Measurements from ENCODE around the gene HM13.
A peak's percentile ranks its signal among the peaks of the same experiment; 100 is the strongest.

Gene HM13

GRCh38 chr20:31615416-31615815 is 101.2 kb downstream of the HM13 start:
- no peak overlapping the region for H3K9ac ChIP-seq (ENCODE audit: low read depth, low read length, poor library complexity, severe bottlenecking)
- H3F3A ChIP-seq (ENCODE audit: low read depth): no peaks in the 10 kb centered on the region
- H3K36me3 ChIP-seq (ENCODE audit: insufficient read depth, low read length): no peaks in the 10 kb centered on the region
- TF ChIP-seq CTCF (conservative IDR thresholded peaks at IDR 0.05; ENCODE audit: low read length) (no peak), EZH2phosphoT487 (IDR thresholded peaks at IDR 0.05; ENCODE audit: borderline replicate concordance) (no peak)
- H3K4me2 ChIP-seq (ENCODE audit: low read depth, low read length, poor library complexity, severe bottlenecking): no peak overlapping the region
- H3K27me3 ChIP-seq (ENCODE audit: insufficient read depth, low read length, poor library complexity, severe bottlenecking): no peaks in the 10 kb centered on the region
- no peak overlapping the region for H2AFZ ChIP-seq (ENCODE audit: low read length)
- no peaks in the 10 kb centered on the region for H3K9me2 ChIP-seq (replicated peaks; ENCODE audit: low read depth, low read length)
- H3K9me3 ChIP-seq (ENCODE audit: insufficient read depth, low read depth, low read length): no peaks in the 10 kb centered on the region
- H4K20me1 ChIP-seq (ENCODE audit: insufficient read depth, low read length, poor library complexity, severe bottlenecking): no peaks in the 10 kb centered on the region
- no peaks in the 10 kb centered on the region for H3K79me2 ChIP-seq (ENCODE audit: insufficient read depth, low read length)
- no peak overlapping the region for H3K4me3 ChIP-seq (ENCODE audit: low read length, poor library complexity, severe bottlenecking)
- H3K4me1 ChIP-seq (ENCODE audit: insufficient read depth, low read length, poor library complexity, severe bottlenecking): peaks cover 10% of the 10 kb centered on the region

DNA sequence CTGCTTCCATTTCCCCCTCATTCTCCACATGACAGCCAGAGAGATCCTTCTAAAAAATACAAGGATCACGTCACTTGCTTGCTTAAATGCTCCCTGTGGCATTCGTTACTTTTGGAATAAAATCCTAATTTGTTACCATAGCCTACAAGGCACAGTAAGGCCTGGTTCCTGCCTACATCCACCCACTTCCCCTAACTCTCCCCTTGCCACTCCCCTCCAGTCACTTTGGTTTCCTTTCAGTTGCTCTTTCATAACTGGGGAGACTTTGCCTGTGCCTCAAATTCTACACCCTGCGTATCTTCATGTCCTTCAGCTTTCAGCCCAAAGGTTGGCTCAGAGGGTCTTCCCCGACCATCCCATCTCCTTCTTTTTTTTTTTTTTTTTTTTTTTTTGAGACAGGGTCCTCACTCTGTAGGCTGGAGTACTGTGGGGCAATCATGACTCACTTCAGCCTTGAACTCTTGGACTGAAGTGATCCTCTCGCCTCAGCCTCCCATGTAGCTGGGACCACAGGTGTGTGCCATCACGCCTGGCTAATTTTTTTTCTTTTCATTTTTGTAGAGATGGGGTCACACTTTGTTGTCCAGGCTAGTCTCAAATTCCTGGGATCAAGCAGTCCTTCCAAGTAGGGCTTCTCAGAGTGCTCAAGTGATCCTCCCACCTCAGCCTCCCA is 103.3 kb downstream of the HM13 start:
- TF ChIP-seq EZH2phosphoT487 (IDR thresholded peaks at IDR 0.05; ENCODE audit: borderline replicate concordance): no peak
- TF ChIP-seq CTCF (conservative IDR thresholded peaks at IDR 0.05; ENCODE audit: low read length): no peak
- Histone ChIP-seq H3K9ac (ENCODE audit: low read depth, low read length, poor library complexity, severe bottlenecking) (peak overlapping the region; percentile 33), H3K4me2 (ENCODE audit: low read depth, low read length, poor library complexity, severe bottlenecking) (peak overlapping the region; percentile 31), H3K9me2 (replicated peaks; ENCODE audit: low read depth, low read length) (no peaks in the 10 kb centered on the region), H3K27me3 (ENCODE audit: insufficient read depth, low read length, poor library complexity, severe bottlenecking) (no peaks in the 10 kb centered on the region), H3K4me3 (ENCODE audit: low read length, poor library complexity, severe bottlenecking) (no peak overlapping the region), H3K36me3 (ENCODE audit: insufficient read depth, low read length) (no peaks in the 10 kb centered on the region), H3K4me1 (ENCODE audit: insufficient read depth, low read length, poor library complexity, severe bottlenecking) (peaks cover 10% of the 10 kb centered on the region), H3K79me2 (ENCODE audit: insufficient read depth, low read length) (no peaks in the 10 kb centered on the region), H4K20me1 (ENCODE audit: insufficient read depth, low read length, poor library complexity, severe bottlenecking) (no peaks in the 10 kb centered on the region), H3F3A (ENCODE audit: low read depth) (no peaks in the 10 kb centered on the region), H3K9me3 (ENCODE audit: insufficient read depth, low read depth, low read length) (no peaks in the 10 kb centered on the region), H2AFZ (ENCODE audit: low read length) (peak overlapping the region; percentile 77)

Data from Loucy (cell line).